ENCODE measurements around the gene POLR3C.

Gene POLR3C

DNA sequence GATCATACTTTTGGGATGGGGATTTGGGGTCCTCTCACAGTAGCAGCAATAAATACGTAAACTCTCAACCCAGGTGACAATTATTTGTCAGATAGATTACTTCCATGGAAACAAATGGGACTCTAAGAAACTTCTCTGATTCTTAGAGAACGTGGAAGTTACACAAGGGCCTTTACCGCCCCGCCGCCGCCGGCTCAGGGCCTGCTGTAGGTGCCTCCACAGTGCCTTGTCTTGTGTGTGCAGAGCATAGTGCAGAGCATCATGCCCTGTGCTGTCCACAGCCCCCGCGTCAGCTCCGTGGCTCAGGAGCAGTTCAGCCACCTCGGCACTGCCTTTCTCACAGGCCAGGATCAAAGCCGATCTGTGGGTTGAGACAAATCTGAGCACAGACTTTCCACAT is 50.6 kb downstream of the POLR3C start:
- no peak for DNase-seq

DNA sequence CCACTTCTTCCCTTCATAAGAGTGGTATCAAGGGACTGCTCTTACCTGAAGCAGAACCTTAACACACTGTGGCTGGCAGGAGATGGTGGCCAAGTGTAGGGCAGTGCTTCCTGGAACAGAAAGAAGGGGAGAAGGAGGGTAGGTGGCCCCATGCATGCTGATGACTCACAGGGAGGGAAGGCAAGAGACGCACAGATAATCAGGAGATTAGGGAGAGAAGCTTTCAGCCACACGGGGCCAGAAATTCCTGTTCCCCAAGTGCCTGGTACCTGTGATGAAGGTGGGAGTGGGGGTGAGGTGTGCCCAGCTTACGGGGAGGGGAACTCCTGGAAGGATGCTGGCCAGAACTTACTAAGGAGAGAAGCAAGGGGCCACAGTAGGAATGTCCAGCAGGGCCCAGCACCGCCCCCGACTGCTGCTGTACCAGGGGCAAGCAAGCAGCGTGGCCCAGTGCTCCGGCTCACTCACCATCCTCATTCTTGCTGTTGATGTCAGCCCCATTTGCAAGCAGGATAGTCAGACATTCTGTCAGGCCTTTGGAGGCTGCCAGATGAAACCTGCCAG is 54.0 kb downstream of the POLR3C start:
- DNase-seq: no peak

DNA sequence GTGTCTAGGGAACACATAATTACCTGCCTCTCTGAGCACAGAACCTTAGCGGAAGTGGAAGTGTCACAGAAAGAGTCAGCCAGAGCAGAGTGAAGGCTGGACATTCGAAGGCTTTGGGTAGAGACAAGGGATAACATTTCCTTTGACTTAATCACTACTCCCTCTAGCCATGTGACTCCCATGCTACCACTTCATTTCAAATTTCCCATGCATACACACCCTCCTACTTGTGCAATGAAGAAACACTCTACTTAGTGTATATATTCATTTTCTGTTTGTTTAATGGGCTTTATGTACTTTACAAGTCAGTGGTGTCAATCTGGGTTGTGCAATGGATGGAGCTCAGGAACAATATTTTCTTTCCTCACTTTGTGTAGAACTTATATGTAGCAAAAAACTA is 54.7 kb downstream of the POLR3C start:
- no peak for DNase-seq

DNA sequence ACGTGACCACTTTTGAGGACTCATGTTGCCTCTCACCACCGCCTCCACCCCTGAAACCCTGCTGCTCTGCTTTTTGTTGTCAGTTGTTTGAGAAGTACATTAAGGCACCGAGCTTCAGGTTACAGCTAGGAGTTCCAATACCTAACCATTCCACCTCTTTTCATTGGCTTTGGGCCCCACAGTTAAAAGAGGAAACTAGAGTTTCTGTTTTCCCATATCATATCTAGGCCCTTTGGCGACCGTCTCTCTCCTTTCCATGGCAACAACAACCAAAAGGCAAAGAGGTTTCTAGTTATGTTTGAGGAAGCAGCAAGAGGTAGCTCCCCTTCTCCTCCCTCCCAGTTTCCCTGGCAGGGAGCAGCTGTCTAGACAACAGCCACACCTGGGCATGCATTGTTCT is 55.8 kb downstream of the POLR3C start:
- peak; percentile 78 for DNase-seq

DNA sequence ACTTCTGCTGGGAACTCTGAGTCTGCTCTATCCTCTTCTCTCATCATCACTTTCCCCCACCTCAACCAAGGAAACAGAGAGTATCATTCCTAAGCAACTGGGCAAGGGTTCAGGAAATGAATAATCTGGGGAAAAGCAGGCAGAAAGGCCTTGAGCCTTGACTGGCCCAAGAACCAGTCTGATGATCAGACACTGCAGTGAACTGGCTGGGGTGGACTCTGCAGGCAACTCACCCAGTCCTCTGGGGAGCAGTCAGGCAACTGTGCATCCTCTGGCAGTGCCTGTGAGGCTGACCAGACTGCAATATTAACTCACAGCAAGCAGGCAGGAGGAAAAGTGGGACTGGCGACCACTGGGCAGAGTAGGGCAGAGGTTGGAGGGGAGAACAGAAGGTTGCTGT is 60.7 kb downstream of the POLR3C start:
- DNase-seq: no peak

DNA sequence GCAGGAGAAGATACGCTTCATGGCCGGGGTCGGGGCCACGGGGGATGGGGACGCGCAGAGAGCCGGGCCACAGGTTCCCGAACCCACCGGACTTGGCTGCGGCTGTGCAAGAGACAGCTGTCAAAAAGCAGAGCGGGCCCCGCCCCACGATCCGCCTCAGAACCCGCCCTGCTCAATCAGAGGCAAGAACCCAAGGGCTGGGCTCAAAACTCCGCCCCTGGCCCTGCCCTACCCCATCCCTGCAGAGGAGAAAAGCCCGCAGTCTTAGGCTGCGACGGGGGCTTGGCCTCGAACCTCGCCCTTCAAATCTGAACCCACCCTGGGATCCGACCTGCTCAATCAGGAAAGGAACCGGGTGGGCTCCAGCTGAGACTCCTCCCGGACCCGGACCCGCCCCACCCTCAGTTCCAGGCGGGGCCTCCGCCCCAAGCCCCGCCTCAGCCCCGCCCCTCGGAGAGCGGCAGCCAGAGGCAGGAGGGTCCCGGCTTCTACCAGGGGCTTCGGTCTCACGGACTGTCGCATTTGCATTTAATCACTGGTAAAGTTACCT is 61.8 kb downstream of the POLR3C start, which contains the start of gene ANKRD35:
ANKRD35 (minus strand) TSS at position 129 of the 550 bp plus-strand sequence; CDS start at position 21, 108 bp downstream.
- no peak for DNase-seq

DNA sequence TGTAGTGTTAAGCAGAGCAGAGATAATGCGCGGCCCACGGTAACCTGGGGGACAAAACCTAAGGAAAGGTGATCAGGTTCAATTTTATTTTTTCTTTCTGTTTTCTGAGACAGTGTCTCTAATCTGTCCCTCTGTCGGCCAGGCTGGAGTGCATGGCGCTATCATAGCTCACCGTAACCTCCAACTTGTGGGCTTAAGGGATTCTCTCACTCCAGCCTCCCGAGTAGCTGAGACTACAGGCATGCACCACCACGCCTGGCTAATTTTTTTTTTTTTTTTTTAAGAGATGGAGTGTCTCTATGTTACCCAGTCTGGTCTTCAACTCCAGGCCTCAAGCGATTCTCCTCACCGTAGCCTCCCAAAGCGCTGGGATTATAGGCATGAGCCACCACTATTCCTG is 62.4 kb downstream of the POLR3C start:
- no peak for DNase-seq

DNA sequence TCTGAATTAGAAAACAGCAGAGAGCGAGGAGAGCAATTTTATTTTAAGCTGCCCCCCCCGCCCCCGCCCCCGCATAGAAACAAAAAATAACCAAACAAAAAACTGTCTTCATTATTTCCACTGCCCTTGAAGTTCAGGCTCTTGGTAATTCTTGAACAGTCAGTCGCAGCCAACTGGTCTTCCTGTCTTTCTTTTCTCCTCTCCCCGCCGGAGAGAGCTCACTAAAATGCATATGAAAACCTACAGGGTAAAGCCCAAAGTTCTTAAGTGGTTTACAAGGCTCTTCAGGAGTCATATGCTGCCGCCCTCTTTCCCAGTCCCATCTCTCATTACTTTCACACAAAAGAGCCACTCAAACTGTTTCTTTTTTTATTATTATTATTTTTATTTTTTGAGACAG is 62.8 kb downstream of the POLR3C start:
- DNase-seq: no peak

DNA sequence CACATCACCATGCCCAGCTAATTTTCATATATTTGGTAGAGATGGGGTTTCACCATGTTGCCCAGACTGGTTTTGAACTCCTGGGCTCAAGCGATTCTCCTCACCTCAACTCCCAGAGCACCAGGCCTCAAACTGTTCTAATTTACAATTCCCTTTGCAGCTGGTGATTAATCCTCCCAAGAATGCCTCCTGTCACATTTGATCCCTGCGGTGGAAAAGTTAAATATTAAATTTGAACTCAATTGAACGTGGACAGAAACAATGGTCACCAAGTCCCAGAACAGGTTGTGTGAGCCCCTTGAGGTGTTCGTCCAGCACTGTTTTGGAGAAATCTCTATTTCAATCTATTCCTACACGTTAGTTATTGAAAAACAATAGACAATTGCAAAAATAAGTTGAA is 63.6 kb downstream of the POLR3C start:
- no peak for DNase-seq

DNA sequence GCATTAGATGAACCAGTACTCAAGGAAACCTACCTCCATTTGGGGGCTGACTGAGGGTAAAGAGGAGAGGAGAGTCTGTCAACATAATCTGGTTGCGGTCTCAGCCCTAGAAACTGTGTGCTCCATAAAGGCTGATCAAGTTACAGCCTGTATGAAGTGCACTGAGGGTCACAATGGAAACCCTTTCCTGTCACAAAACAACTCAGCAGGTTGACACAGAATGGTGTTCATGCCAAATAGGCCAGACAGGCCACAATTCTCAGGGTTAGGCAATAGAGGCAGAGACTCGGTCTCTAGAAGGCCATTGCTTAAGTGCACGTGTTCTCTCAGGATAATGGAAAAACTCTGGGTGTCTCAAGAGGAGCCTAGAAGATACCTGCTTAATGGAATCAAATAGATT is 65.7 kb downstream of the POLR3C start:
- DNase-seq: no peak

DNA sequence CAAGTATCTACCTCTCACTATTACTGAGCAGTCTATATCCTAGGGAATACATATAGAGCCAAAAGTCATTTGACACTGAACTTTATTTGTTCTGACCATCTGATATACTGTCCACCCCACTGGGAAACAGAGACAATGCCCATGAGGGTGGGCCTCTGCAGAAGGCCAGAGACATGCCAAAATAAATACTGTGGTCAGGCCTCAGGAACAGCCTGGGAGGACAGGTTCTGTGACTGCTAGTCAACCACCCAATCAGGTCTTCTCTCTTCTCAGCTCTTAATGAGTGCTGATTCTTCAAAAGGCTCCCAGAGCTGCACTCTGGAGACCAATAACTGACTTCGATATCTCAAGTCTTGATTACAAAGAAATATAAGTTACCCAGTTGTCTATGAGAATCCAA is 67.1 kb downstream of the POLR3C start:
- DNase-seq: peak; percentile 38

DNA sequence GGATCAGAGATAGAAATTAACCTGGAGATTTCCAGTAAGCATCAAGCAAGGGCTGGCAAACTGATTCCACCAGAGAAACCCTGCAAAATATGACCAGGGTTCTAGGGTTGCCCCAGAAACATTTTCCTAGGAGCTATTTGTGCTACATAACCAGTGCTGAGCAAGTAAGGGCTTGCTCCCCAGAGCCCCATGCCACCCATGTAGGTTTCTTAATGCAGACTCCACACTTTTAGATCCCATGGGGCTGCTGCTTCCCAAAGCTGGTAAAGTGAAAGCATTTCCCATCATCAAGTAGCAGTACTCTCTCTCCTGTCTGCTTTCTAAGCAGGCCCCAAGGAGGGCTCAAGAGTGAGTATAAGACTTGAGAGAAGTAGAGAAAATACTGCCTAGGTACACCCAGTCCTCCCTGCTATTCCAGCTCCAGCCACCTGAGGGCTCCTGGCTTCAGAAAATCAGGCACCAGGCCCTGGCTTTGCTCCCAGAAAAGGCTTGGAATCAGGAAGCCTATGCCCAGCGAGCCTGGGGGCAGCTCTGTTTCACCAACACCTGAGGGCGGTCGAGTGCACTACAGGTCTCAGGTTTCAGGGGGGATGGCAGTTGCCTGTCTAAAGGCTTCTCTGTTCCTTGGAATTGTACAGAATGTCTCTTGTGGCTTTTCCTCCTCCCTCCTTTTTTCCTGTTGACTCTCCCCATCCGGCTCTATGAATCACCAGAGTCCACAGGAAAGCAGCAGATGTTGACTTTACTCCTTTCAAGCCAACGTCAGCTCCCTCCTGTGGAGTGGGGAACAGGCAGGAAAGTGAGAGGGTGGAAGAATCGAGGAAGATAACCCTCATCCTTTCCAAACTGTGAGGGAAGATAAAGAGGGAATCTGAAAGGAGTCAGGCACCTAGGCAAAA is 67.8 kb downstream of the POLR3C start:
- peak; percentile 97 for DNase-seq

DNA sequence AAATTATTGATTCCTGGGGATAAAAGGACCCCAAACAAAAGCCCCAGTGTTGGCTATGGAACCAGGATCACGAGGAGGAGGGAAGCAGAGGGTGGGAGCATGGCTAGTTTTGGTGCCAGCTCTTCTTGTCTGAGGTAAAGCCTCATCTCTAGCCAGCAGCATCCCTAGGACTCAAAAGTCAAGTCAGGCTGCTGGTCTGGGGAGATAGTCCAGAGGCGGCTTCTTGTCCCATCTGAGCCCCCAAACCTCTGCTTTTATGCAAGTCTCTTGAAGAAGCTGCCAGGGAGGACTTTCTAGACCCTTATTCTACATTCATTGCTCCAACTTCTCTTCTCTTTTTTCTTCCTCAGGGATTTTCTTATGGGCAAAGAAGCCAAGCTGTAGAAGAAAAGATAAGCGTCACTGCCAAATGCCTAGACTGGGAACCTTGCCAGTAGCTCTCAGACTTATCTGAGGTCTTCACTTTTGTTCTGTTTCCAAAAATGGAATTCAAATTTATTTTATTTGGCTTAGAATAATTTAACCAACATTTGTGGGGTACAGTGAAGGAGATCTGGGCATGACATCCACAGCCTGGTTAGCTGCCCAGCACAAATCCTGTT is 68.6 kb downstream of the POLR3C start:
- peak; percentile 20 for DNase-seq

DNA sequence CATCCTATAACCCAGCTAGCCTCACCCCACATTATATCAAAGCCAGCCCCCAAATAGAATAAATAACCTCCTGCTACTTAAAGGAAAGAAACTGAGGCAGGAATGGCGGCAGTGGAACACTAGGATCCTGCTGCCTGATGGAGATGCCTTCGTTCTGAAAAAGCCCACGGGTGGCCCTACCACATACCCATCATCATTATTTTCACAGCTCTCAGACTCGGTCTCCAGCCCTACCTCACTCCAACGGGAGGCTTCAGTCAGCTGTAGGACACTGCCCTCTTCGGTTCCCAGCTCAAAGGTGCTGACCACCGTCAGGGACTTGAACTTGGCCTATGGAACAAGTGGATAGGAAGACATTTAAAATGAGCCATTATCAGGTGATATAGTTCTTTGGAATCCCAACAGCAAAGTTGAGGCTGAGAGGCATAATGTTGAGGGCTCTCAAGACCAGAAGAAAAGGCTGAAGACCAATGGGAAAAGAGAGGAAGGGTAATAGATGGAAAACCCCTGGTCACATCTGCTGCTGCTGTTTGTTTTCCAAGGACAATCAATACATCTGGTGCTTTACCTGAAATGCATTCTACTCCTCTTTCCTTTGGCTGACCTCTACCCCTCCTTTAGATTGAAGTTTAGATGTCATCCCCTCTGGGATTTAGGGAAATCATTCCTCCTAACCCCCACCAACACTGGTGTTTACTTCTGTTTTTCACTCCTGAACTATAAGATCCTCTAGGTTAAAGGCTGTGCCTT is 69.5 kb downstream of the POLR3C start:
- no peak for DNase-seq
